Measurements from ENCODE around the gene GAGE10. TPM values are rescaled to one million over a fixed set of nuclear protein-coding genes. Genes with fewer than 3 reads are reported as not detected.

GAGE10 gene
- not detected in 2 replicates for total RNA-seq

GRCh38 chrX:49303346-49303745 is at the start of gene GAGE10:
Gene GAGE10, plus strand, starts transcription at chrX:49303646. Its CDS starts 1,214 bp downstream, at chrX:49304860.

GRCh38 chrX:49264460-49264859 is 39.0 kb upstream of the GAGE10 start, which contains the start of gene FOXP3:
Gene FOXP3, minus strand, starts transcription at chrX:49264710. Its CDS starts 6,205 bp downstream, at chrX:49258505.

GRCh38 chrX:49269767-49270248 is 33.6 kb upstream of the GAGE10 start, which contains the start of gene PPP1R3F:
Gene PPP1R3F, plus strand, starts transcription at chrX:49269793. Its CDS starts 77 bp downstream, at chrX:49269870.

GRCh38 chrX:49321737-49322136 is 18.3 kb downstream of the GAGE10 start, which contains the start of gene GAGE12J:
Gene GAGE12J, plus strand, starts transcription at chrX:49322037. Its CDS starts 1,157 bp downstream, at chrX:49323194.

GRCh38 chrX:49331282-49331681 is 27.8 kb downstream of the GAGE10 start, which contains the start of gene GAGE13:
Gene GAGE13, plus strand, starts transcription at chrX:49331582. Its CDS starts 1,156 bp downstream, at chrX:49332738.

Other genes with a start within 250 kb of the GAGE10 start
- gene CCDC120, start 244.6 kb upstream of the GAGE10 start, total RNA-seq, result 0.30 and 0.65 TPM in 2 replicates
- 10.4 and 19.3 TPM in 2 replicates for gene PRAF2, start 229.6 kb upstream of the GAGE10 start, total RNA-seq
- 20.5 and 21.2 TPM in 2 replicates for gene WDR45, start 223.8 kb upstream of the GAGE10 start, total RNA-seq
- 13.7 and 18.1 TPM in 2 replicates for gene GPKOW, start 179.9 kb upstream of the GAGE10 start, total RNA-seq
- 0.55 and 2.7 TPM in 2 replicates for gene MAGIX, start 140.9 kb upstream of the GAGE10 start, total RNA-seq
- 4.8 and 10.5 TPM in 2 replicates for gene PLP2, start 131.7 kb upstream of the GAGE10 start, total RNA-seq
- 9.8 and 14.8 TPM in 2 replicates for gene PRICKLE3, start 117.3 kb upstream of the GAGE10 start, total RNA-seq
- gene SYP, start 103.5 kb upstream of the GAGE10 start, total RNA-seq, result 0.30 and 0.32 TPM in 2 replicates
- gene CACNA1F, start 70.3 kb upstream of the GAGE10 start, total RNA-seq, result not detected in 2 replicates
- gene CCDC22, start 68.2 kb upstream of the GAGE10 start, total RNA-seq, result 7.1 and 9.6 TPM in 2 replicates
- gene FOXP3, start 38.9 kb upstream of the GAGE10 start, total RNA-seq, result 0.05 TPM in 1 of 2 replicates, not detected in the other
- 6.1 and 7.1 TPM in 2 replicates for gene PPP1R3F, start 33.9 kb upstream of the GAGE10 start, total RNA-seq
- not detected in 2 replicates for gene GAGE12J, start 18.4 kb downstream of the GAGE10 start, total RNA-seq
- gene GAGE13, start 27.9 kb downstream of the GAGE10 start, total RNA-seq, result not detected in 2 replicates
- gene GAGE12C, start 228.5 kb downstream of the GAGE10 start, total RNA-seq, result not detected in 2 replicates
- gene GAGE12D, start 238.1 kb downstream of the GAGE10 start, total RNA-seq, result not detected in 2 replicates
- not detected in 2 replicates for gene GAGE12E, start 247.6 kb downstream of the GAGE10 start, total RNA-seq

Data from smooth muscle cell of the umbilical artery (primary cell).